Fibroblast of mammary gland (primary cell): ENCODE measurements around the gene FHIP1B.

ENCODE experiments used
- DNase-seq: peaks from one replicate; pipeline ENCODE4 v3.0.0-alpha.2; 2010; ENCODE audit warnings: low read depth
- H3K4me3 ChIP-seq: 2 replicates; pipeline ENCODE4 v1.5.1; 2011; ENCODE audit warnings: low read depth, mild to moderate bottlenecking, low read length, moderate library complexity; ENCODE audit not compliant: control insufficient read depth
- TF ChIP-seq, protein P1 (sequence below): conservative IDR thresholded peaks from 2 replicates; pipeline ENCODE4 v1.5.1; 2011; ENCODE audit warnings: low read depth, low read length, inconsistent platforms; ENCODE audit not compliant: control insufficient read depth, insufficient read depth

FHIP1B gene

DNA sequence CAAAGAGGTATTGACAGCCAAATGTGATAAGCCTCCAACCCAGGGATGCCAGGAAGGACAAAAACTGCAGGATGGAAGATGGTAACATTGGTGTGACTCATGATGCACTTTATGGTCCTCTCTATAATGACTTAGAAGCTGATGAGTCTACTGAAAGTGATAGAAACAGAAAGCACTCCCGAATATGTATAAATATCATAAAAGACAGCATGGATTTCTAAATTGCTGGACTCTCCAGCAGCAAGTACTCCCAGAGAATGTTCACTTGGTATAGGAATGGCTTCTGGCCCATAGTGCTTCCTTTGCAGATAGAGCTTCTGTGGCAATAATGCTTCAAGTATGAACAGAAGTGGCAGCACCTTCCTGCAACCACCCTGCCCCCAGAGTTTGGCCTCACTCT lies 64.2 kb downstream of the FHIP1B start, which contains the start of gene OR52B2:
TSS of gene OR52B2 (minus strand) at position 101 of the 400 bp plus-strand sequence. CDS start at position 101, 0 bp downstream.
- TF ChIP-seq, protein P1, sequence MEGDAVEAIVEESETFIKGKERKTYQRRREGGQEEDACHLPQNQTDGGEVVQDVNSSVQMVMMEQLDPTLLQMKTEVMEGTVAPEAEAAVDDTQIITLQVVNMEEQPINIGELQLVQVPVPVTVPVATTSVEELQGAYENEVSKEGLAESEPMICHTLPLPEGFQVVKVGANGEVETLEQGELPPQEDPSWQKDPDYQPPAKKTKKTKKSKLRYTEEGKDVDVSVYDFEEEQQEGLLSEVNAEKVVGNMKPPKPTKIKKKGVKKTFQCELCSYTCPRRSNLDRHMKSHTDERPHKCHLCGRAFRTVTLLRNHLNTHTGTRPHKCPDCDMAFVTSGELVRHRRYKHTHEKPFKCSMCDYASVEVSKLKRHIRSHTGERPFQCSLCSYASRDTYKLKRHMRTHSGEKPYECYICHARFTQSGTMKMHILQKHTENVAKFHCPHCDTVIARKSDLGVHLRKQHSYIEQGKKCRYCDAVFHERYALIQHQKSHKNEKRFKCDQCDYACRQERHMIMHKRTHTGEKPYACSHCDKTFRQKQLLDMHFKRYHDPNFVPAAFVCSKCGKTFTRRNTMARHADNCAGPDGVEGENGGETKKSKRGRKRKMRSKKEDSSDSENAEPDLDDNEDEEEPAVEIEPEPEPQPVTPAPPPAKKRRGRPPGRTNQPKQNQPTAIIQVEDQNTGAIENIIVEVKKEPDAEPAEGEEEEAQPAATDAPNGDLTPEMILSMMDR = no peak
- DNase-seq = no peak

More for the DNA sequence above, 64.2 kb downstream of the FHIP1B start, which contains the start of gene OR52B2:
- H3K4me3 ChIP-seq = no peak within 1 kb of the TSS
